Lung microvascular endothelial cell (primary cell): Measurements from ENCODE around the gene OSBPL7. TPM values are rescaled to one million over a fixed set of nuclear protein-coding genes. Genes with fewer than 3 reads are reported as not detected.
A peak's percentile ranks its signal among the peaks of the same experiment; 100 is the strongest.

Source experiments
- DNase-seq, 2 donors: peaks; one replicate each; pipeline versions ENCODE4 v3.0.0 to v3.0.0-alpha.2; 2010; ENCODE audit warnings: low read depth in 2 of 2
- total RNA-seq: library from RNA; depleted of rRNA; stranded (reverse); fragments of >200 nt; gene quantifications from 2 replicates; pipeline ENCODE4 v1.2.1, GENCODE V29; 2014

OSBPL7 gene, protein sequence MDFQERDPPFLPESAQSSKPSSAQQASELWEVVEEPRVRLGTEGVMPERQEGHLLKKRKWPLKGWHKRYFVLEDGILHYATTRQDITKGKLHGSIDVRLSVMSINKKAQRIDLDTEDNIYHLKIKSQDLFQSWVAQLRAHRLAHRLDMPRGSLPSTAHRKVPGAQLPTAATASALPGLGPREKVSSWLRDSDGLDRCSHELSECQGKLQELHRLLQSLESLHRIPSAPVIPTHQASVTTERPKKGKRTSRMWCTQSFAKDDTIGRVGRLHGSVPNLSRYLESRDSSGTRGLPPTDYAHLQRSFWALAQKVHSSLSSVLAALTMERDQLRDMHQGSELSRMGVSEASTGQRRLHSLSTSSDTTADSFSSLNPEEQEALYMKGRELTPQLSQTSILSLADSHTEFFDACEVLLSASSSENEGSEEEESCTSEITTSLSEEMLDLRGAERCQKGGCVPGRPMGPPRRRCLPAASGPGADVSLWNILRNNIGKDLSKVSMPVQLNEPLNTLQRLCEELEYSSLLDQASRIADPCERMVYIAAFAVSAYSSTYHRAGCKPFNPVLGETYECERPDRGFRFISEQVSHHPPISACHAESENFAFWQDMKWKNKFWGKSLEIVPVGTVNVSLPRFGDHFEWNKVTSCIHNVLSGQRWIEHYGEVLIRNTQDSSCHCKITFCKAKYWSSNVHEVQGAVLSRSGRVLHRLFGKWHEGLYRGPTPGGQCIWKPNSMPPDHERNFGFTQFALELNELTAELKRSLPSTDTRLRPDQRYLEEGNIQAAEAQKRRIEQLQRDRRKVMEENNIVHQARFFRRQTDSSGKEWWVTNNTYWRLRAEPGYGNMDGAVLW
- 4.8 and 7.5 TPM in 2 replicates for total RNA-seq

DNA sequence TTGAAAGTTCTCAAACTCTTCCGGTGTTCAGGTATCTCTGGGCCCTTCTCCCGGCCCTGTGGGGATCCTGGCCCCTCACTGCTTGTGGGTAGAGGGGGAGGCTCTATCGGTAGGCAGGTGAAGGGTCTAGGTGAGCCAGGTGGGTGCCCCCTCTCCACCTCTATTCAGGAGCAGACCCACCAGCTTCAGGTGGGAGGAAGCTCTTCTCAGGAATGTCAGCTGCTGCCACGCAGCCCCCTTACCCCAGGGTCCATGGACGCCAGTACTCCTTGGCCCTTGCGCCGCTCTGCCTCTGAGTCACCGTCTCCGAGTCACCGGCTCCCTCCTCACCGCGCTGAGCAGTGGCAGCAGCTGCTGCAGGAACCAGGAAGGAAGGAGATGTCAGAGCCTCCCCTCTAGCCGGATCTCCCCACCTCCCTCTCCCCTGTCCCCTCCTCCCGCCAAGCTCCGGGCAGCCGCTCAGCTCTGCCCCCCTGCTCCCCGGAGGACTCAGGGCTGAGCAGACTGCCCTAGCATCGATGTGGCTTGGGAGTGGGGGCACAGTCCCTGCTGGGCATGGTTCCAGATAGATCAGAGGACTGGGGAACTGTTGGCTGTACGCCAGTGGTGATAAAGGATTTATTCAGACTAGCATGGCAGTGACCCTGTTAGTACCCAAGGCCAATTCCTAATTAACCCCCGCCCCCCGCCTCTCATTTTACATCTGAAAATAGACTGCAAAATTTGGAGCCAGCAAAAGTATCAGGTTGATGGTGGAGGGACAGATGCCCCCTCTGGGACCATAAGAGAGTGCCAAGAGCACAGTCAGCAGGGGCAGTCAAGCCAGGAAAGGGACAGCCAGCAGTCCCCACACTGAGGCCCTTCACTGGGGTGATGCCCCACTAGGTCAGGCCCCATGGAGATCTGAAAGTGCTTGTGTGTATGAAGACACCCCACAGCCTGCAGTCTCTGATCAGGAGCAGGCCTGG is at the start of gene OSBPL7:
TSS of gene OSBPL7 (minus strand) at position 371 of the 968 bp plus-strand sequence. CDS start 1,516 bp downstream, outside the sequence.
- DNase-seq: peak; percentile 84 to 95

DNA sequence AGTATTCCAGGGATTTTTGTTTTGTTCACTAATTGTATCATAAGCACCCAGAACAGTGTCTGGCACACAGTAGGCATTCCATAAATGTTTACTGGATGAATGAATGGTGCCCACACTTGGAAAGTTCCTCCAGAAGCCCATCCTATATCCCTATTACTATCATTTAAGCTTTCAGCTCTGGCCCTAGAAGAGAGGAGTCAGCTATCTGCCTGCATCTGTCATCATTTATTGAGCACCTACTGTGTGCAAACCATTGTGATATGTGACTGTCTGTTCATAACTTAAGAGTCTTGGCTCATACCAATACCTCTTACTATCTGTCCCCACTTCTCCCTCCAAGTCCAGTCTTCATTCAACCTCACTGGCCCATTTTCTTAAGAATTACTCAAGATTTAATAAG is 49.5 kb upstream of the OSBPL7 start:
- no peak for DNase-seq

DNA sequence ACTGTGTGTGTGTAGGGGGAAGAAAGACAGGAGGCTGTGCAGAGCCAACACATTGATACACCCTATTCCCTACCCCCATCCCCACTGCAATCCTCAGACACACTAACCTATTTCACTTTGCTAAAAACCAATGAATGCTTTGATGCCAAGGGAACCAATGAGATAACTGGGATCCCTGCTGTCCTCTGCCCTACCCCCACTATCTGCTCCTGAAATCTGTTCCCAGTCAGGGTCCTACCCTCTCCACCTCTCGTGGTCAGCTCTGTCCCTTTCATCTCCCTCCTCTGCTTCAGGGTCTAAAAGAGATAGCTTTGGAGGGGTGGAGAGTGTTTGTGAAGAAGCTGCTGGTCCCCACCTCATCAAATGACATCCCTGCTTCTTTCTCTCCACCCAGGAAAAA is 48.5 kb upstream of the OSBPL7 start:
- DNase-seq: no peak

DNA sequence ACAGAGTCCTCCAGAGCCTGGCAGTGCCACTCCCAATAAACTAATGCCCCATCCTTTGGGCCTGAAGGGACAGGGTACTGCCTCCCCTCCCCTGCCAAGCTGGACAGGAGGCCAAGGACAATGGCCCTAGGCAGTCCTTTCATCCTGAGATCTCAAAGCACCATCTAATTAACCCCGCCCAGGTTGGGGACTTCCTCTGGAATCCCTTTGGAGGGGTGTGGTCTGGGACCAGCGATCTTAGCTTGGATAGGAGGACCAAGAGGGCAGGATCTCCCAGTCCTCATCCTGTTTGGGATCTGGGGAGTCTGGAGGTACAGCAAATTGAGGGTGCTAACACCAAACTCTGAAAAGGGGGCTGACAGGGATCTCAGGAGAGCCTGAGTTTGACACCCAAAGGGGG is 47.5 kb upstream of the OSBPL7 start:
- DNase-seq: no peak

DNA sequence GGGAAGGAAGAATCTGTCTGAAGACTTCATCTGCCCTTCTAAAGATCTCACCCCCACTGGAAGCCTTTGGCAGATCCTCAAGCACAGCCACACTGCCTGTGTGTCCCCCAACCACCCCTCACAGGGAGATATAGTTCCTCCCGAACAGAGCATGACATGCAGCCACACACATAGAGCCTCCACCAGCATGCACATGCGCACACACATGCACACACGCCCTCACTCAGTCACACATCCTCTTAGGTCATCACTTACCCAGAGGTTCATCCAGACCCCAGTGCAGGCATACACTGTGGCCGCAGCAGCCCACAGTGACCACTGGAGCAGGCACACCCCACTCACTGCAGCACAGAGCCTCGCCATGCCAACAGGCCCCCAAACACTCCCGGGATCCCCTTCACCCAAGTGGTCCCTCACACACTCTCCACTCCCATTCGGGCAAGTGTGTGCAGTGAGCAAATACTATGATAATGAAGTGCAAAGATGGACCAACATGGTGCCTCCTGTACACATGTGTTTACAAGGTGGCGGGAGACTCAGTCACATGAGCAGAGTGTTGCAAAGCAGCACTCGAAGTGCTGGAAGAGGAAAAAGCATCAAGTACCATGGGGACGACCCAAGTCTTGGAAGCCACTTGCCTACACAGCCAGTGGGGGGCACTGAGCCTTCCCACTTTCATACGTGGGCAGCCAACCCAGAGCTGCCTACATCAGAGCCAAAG is 46.4 kb upstream of the OSBPL7 start:
- no peak for DNase-seq

DNA sequence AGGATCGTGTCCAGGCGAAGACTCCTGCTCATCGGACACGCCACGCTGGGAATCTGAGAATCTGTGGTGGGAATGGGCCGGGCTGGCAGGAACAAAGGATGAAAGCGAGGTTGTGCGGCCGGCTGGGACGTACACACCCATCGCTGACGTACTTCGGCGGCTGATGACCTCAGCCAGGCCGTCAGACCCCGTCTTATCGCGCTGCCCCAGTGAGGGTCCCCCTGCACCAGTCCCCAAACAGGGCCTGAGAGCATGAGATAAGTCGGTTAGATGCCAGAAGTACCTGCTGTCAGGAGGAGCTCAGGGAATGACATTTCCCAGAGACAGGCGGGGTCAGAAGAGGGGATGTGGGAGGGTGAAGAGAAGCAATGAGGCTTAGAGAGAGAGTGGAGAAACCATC is 45.3 kb upstream of the OSBPL7 start:
- DNase-seq: no peak

DNA sequence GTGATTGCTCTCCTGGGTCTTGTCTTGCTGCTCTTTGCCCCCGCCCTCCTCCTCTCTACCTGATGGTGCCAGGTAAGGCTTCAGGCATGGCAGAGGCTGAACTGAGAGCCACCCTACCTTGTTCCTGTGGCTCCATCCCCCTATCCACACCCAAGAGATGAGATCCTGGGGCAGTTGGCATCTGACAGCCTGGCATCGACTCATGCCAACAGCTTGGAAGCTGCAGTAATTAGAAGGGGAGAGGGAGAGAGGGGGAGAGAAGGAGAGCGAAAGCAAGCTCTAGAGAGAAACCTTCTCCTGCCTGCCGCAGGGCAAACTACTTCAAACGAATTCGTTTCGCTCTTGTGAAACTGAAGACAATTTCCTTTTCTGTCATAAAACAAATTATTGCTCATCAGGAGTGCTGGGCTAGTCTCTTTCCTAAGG is 43.2 kb upstream of the OSBPL7 start:
- DNase-seq: no peak

DNA sequence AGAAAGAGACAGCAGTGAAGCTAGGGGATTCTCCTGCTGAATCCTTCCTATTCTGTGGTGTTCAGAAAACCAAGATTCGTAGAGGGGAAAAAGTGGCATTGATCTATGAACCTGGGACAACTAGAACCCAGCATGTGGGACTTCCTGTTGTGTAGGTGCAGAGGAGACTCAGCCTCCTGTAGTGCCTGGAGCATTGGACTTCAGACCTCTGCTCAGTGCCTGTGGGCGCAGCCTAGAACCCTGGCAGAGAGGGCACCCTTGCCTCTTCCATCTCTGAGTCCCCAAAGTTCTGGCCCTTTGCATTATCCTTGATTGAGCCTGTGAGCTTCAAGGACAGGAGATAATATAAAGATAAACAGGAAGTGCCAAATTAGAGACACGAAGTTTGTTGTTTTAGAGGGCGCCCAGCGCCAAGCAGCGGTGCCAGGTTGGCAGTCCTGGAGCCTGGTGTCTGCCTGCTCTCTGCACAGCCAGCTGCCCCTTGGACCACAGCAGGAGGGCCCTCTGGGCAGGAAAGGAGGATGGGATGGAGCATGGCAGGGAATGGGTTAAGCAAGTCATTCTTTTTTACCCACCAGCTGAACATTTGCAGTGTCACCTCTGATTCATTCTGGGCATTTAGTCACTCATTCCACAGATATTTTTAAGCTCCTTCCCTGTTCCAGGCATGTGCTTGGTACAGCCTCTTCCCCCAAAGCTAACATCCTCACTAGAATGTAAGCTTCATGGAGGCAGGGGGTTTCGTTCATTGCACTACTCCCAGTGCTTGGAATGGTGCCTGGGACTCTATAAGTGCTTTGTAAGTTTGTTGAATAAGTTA is 41.2 kb upstream of the OSBPL7 start:
- peak in 1 of 2 donors; percentile 51 for DNase-seq

DNA sequence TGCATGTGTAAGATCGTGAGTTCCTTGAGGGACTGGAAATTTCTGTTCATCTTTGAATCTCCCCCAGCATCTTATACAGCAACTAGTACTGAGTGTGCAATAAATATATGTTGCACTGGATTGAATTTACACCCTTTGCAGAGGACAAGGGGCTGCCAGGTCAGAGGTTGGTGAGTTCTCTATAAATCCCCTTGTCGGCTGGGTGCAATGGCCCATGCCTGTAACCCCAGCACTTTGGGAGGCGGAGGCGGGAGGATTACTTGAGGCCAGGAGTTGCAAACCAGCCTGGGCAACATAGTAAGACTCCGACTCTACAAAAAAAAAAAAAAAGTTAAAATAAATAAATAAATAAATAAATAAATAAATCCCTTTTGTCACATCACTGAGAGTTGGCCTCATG is 38.8 kb upstream of the OSBPL7 start:
- no peak for DNase-seq

DNA sequence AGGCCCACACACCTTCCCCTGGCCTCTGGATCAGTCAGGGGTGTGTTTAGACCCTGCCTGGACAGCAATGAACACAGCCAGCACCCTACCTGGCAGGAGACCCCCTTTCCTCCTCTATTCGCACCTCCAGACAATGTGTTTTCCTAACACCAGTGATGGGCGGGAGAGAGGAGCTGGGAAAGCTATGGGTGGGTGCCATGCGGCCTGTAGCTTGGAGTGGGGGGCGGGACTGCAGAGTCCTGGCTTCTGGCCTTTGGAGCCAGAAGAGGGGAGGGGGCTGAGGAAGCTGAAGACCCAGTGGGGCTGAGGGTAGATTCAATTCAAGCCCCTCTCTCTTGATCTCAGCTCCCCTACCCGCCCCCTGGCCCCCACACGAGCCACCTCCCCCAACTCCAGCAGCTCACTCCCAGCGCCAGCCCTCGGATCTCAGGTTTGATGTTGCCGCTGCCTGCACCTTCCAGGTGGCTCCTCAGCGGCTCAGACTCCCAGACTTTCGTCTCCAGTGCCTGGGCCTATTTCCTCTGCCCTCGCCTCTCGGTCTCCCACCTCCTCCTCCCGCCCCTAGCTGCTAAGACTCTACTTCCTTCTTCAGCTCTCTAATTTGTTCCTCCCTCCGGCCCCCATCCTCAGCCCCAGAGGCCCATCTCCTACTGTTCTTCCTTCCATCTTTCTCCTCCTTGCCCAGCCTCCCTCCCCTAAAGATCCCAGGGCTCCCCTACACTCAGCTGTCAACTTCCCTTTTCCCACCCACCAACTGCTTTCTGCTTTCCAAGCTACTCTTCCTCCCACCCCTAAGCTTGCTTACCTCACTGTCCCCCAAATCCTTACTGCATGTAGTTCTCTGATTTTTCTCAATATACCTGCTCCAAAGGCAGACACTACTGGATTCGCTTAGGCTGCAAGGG is 36.2 kb upstream of the OSBPL7 start:
- no peak for DNase-seq

DNA sequence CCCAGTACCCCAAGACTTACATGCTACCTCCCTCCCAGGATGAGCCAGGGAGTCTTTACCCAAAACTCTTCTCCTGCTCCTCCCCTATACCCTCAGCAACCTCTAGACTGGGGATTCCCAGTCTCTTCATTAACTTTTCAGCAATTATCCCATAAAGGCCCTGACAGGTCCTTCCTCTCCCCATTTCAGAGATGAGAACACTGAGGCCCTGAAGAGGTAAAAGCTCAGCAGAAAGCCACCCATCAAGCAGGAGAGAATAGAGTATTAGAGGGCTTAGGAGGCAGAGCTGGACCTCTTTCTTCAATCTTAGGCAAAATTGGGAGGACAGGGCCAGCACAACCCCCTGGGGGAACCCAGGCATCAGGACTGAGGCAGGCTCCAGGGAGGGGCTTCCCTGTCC is 35.2 kb upstream of the OSBPL7 start:
- no peak for DNase-seq

DNA sequence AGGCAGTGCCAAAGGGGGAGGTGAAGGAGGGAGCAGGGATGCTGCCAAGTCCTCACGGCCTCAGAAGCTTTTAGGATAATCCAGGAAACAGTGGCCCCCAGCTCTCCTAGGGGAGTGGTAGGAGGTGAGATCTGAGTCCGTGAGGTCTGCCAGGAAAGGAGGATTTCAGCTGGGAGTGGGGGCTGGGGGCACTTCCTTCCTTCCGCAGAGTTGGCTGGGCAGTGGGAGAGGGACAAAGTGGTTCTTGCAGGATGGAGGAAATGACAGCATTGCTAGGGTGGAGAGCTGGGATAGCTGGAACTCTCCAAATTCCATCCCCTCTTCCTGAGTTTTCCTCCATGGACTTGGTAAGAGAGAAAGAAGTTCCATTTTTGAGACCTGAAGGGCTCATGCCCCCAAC is 34.1 kb upstream of the OSBPL7 start:
- peak; percentile 32 to 57 for DNase-seq

DNA sequence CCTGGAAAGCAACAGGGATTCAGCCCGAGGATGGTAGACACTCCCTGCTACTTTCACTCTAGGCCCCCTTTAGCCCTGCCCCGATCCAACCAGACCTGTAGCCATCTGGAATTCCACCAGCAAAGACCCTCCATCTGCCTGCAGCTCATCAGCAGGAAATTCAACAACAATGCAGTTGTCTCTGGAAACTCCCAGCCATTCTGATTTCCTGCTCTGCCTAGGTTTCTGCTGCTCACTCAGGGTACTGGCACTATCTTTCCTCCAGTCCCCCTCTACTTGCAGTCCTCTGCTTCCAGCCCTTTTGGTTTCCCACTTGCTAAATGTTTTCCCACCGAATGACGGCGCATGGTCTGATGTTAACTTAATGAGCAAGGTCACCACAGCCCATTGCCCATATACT is 32.0 kb upstream of the OSBPL7 start:
- peak in 1 of 2 donors; percentile 59 for DNase-seq

DNA sequence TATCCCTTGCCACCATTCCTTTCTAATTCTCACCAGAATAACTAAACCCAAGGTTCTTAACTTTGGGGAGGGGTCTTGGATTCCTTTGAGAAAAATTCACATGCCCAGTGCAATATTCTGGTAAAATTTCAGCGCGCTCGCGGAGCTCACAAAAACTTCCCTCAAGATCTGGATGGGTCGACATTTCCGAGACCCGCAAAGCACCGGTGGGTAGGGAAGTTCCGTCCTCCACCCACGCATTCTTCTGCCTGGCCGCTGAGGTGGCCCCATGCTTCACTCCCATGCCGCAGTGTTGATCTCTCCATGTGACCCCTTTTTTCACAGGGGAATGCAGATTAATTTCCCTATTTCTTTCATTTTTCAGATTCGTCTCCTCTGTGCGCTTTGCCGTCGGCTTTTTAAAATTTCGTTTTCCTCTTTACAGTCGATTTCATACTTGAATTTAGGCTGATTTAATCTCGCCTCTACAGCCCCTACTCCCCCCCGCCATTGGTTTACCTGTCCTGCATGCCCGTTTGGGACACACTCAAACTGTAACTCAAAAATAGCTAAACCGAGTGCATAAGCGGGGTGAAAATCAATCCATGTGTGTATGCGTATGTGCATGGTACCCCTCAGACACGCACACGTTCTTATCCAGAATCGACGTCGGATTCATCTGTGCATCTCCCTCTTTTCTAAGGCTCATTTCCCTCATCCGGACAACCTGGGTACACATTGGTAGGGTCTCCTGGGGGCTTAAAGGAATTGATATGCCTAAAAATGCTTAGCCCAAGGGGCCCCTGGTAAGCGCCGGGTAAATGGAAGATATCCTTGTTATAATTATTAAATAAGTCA is 30.7 kb upstream of the OSBPL7 start:
- no peak for DNase-seq

DNA sequence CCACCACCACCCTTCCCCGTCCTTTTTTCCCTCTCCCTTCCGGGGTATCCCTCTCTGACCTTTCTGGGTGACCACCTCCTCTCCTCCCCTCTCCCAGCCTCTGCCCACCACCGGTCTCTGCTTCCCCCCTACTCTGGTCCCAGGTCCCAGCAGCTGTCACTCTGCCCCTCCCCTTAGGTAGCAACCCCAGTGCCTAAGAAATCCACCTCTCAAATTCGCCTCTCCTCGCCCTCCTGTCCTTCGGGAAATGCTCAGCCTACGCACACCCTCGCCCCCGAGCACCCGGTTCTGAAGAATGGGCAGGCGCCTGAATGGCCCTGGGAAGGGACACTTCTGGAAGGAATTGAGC is 30.1 kb upstream of the OSBPL7 start:
- no peak for DNase-seq

DNA sequence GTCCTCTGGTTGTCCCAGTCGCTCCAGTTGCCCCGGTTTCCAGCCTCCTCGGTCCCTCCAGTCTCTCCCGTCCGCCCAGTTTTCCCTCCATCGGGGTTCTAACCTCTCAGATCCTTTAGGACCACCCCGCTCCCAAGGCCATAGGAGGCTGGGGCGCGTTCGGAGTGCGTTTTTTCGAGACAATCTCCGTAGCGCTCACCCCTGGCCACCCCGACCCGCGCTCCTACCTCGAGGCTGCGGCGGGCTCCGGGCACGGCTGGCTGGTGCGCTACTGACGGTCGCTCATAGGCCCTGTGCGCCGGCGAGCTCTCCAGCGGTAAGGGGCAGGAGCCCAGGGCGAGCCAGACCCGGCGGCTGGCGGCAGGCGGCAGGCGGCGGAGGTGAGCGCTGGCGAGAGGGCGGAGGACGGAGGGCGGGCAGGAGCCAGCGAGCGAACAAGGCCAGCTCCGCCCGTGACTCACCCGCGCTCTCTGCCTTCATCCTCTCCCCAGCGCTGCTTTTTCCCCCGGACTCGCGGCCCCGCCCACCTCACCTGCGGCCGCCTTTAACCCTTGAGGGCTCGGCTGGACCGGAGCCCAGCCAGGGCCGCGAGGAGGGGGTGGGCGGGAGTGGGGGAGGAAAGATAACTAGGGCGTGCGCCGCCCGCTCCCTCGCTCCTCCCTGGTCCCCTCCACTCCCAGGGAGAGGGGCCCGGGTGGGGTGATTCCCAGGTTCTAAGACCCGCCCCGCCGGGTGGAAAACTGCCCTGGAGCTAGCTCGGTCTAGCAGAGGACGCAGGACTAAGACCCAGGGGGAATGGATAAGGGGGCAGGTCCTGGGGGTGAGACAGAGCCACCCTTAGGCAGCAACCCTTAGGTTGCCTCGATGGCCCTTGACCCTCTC is 29.3 kb upstream of the OSBPL7 start, which contains the start of gene SP6:
TSS of gene SP6 (minus strand) at position 472 of the 882 bp plus-strand sequence. CDS start 2,734 bp downstream, outside the sequence.
- DNase-seq: peak; percentile 60 to 75

DNA sequence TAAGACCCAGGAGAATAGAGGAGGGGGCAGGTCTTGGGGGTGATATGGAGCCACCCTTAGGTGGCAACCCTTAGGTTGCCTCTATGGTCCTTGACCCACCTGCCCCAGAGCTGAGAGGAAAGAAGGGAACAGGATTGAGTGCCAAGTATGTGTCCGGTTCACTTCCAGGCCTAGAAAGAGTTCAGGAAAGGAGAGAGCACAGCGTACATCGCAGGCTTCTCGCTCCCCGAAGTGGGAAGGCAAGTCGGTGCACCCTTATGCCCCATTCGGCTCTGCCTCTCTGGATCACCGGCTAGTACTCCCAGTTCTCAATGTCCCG is 28.7 kb upstream of the OSBPL7 start:
- no peak for DNase-seq
